Liver (tissue), 3 donors: ENCODE measurements around the gene ZNG1F.
"Not testable (repeated sequence)": the region's sequence is repeated elsewhere in the genome, so short reads cannot be mapped to it uniquely, and the experiment has no call there.

ENCODE experiments used
- GABPA ChIP-seq, 2 donors: IDR thresholded peaks in 1 of 2; conservative IDR thresholded peaks in 1 of 2; 2 replicates each; pipeline ENCODE4 v1.6.1; 2016; ENCODE audit warnings: antibody characterized with exemption in 2 of 2, mild to moderate bottlenecking in 1 of 2, moderate library complexity in 1 of 2
- HNF4G ChIP-seq: IDR thresholded peaks from 2 replicates; pipeline ENCODE4 v1.6.1; 2016; ENCODE audit warnings: antibody characterized with exemption
- JUND ChIP-seq, 2 donors: IDR thresholded peaks; 2 replicates each; pipeline ENCODE4 v1.6.1; 2016; ENCODE audit warnings: antibody characterized with exemption in 2 of 2
- YY1 ChIP-seq: IDR thresholded peaks from 2 replicates; pipeline ENCODE4 v1.6.1; 2016; ENCODE audit warnings: antibody characterized with exemption, mild to moderate bottlenecking
- TF ChIP-seq, protein P1 (sequence below): fragments of 150-350 bp; IDR thresholded peaks from 2 replicates; pipeline ENCODE4 v1.5.1; 2017; ENCODE audit warnings: improper control_type of control experiment, low read depth, low read length; ENCODE audit not compliant: missing input control
- TF ChIP-seq, protein P2 (sequence below): IDR thresholded peaks from 2 replicates; pipeline ENCODE4 v1.6.1; 2016; ENCODE audit warnings: antibody characterized with exemption, mild to moderate bottlenecking
- TF ChIP-seq, protein P3 (sequence below): IDR thresholded peaks from 2 replicates; pipeline ENCODE4 v1.6.1; 2016; ENCODE audit warnings: antibody characterized with exemption
- donor health status: healthy.
- donor health status: healthy.

DNA sequence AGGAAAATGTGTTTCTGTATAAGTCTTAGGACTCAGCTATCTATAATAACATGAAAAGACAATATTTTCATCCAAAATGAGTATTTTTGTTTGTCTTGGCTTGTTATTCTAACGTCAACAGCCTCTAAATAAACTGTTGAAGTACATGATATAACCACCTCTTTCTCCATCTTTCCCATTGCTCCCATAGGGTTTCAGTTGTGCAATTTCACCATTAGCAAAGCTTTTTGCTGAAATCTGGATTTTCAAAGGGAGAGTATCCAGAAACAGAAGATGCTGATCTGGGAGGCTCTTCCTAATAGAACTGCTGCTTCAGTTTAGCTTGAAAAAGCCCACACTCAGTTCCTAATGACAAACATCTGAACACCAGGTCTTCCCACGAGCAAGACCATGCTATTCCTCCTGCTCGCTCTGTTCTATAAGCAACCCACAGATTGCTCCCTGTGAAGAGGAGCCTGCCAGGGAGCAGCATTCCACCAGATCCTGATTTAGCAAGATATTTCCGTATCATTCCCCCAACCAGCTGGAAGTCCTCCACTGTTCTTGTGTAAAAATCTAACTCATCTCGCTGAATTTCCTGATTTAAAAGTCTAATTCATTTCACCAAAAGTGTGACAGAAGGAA lies 101.8 kb downstream of the ZNG1F start:
- not testable (repeated sequence) for TF ChIP-seq HNF4G; YY1; JUND (IDR thresholded peaks at IDR 0.05); GABPA (IDR thresholded peaks at IDR 0.05 in 1 of 2, conservative IDR thresholded peaks at IDR 0.05 in 1 of 2)
- TF ChIP-seq, protein P1, sequence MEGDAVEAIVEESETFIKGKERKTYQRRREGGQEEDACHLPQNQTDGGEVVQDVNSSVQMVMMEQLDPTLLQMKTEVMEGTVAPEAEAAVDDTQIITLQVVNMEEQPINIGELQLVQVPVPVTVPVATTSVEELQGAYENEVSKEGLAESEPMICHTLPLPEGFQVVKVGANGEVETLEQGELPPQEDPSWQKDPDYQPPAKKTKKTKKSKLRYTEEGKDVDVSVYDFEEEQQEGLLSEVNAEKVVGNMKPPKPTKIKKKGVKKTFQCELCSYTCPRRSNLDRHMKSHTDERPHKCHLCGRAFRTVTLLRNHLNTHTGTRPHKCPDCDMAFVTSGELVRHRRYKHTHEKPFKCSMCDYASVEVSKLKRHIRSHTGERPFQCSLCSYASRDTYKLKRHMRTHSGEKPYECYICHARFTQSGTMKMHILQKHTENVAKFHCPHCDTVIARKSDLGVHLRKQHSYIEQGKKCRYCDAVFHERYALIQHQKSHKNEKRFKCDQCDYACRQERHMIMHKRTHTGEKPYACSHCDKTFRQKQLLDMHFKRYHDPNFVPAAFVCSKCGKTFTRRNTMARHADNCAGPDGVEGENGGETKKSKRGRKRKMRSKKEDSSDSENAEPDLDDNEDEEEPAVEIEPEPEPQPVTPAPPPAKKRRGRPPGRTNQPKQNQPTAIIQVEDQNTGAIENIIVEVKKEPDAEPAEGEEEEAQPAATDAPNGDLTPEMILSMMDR, result not testable (repeated sequence)
- TF ChIP-seq, protein P2, sequence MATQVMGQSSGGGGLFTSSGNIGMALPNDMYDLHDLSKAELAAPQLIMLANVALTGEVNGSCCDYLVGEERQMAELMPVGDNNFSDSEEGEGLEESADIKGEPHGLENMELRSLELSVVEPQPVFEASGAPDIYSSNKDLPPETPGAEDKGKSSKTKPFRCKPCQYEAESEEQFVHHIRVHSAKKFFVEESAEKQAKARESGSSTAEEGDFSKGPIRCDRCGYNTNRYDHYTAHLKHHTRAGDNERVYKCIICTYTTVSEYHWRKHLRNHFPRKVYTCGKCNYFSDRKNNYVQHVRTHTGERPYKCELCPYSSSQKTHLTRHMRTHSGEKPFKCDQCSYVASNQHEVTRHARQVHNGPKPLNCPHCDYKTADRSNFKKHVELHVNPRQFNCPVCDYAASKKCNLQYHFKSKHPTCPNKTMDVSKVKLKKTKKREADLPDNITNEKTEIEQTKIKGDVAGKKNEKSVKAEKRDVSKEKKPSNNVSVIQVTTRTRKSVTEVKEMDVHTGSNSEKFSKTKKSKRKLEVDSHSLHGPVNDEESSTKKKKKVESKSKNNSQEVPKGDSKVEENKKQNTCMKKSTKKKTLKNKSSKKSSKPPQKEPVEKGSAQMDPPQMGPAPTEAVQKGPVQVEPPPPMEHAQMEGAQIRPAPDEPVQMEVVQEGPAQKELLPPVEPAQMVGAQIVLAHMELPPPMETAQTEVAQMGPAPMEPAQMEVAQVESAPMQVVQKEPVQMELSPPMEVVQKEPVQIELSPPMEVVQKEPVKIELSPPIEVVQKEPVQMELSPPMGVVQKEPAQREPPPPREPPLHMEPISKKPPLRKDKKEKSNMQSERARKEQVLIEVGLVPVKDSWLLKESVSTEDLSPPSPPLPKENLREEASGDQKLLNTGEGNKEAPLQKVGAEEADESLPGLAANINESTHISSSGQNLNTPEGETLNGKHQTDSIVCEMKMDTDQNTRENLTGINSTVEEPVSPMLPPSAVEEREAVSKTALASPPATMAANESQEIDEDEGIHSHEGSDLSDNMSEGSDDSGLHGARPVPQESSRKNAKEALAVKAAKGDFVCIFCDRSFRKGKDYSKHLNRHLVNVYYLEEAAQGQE, result not testable (repeated sequence)
- TF ChIP-seq, protein P3, sequence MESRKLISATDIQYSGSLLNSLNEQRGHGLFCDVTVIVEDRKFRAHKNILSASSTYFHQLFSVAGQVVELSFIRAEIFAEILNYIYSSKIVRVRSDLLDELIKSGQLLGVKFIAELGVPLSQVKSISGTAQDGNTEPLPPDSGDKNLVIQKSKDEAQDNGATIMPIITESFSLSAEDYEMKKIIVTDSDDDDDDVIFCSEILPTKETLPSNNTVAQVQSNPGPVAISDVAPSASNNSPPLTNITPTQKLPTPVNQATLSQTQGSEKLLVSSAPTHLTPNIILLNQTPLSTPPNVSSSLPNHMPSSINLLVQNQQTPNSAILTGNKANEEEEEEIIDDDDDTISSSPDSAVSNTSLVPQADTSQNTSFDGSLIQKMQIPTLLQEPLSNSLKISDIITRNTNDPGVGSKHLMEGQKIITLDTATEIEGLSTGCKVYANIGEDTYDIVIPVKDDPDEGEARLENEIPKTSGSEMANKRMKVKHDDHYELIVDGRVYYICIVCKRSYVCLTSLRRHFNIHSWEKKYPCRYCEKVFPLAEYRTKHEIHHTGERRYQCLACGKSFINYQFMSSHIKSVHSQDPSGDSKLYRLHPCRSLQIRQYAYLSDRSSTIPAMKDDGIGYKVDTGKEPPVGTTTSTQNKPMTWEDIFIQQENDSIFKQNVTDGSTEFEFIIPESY, result not testable (repeated sequence)
